IMR-90 (cell line): Measurements from ENCODE around the gene KRTAP12-3. TPM values are rescaled to one million over a fixed set of nuclear protein-coding genes. Genes with fewer than 3 reads are reported as not detected.

Source experiments
- ATAC-seq: fragments of 200-7000 bp; cut with Tn5 transposase; 2 replicates; pipeline ENCODE4 v1.9.1; 2020; ENCODE audit warnings: low read depth, mild to moderate bottlenecking, moderate library complexity
- BruUV-seq: library from RNA; stranded (reverse); fragments of 400-500 nt; replicated peaks from 2 replicates; lab custom pipeline; 2021; lab: Mats Ljungman, UMichigan
- CTCF ChIA-PET: fragments of 300-600 bp; formaldehyde crosslinking; extraction: SDS; loops from one replicate; lab custom pipeline; 2021; ENCODE audit warnings: antibody characterized with exemption; lab: Yijun Ruan, JAX
- POLR2A ChIA-PET: fragments of 300-600 bp; sonication (Branson Sonifier 250); formaldehyde crosslinking; loops from one replicate; lab custom pipeline; 2022; ENCODE audit warnings: antibody characterized with exemption; ENCODE audit not compliant: unreplicated experiment; lab: Charles Lee
- DNase-seq: peaks from one replicate; pipeline ENCODE4 v3.0.0; 2013
- H2AFZ ChIP-seq: replicated peaks from 2 replicates; pipeline ENCODE3; 2013; ENCODE audit warnings: low read length, mild to moderate bottlenecking; ENCODE audit not compliant: poor library complexity
- H2AK5ac ChIP-seq: 2 replicates; pipeline ENCODE4 v1.6.1; 2013; ENCODE audit warnings: low read depth, low read length, inconsistent platforms
- H2AK9ac ChIP-seq: replicated peaks from 2 replicates; pipeline ENCODE3; 2013; ENCODE audit warnings: mild to moderate bottlenecking, low read depth, low read length, moderate library complexity; ENCODE audit not compliant: poor library complexity
- H2BK120ac ChIP-seq: 2 replicates; pipeline ENCODE4 v1.6.1; 2013; ENCODE audit warnings: low read depth, low read length, inconsistent platforms
- H2BK15ac ChIP-seq: 3 replicates; pipeline ENCODE4 v1.6.1; 2013; ENCODE audit warnings: low read depth, low read length, inconsistent platforms
- H2BK20ac ChIP-seq: 2 replicates; pipeline ENCODE4 v1.6.1; 2013; ENCODE audit warnings: low read depth, mild to moderate bottlenecking, inconsistent platforms, low read length, moderate library complexity
- H2BK5ac ChIP-seq: 2 replicates; pipeline ENCODE4 v1.6.1; 2013; ENCODE audit warnings: mild to moderate bottlenecking, low read depth, low read length, inconsistent platforms; ENCODE audit not compliant: poor library complexity, severe bottlenecking
- H3K14ac ChIP-seq: replicated peaks from 2 replicates; pipeline ENCODE4 v1.6.1; 2013; ENCODE audit warnings: low read depth, low read length, inconsistent platforms
- H3K18ac ChIP-seq: 2 replicates; pipeline ENCODE4 v1.6.1; 2013; ENCODE audit warnings: low read depth, low read length, control low read depth
- H3K23ac ChIP-seq: 2 replicates; pipeline ENCODE4 v1.6.1; 2013; ENCODE audit warnings: low read depth, low read length, inconsistent platforms
- H3K27ac ChIP-seq: 2 replicates; pipeline ENCODE4 v1.5.1; 2013; ENCODE audit warnings: mild to moderate bottlenecking, control low read depth, low read length; ENCODE audit not compliant: insufficient read depth
- H3K27me3 ChIP-seq: 2 replicates; pipeline ENCODE4 v1.6.1; 2013; ENCODE audit warnings: low read length; ENCODE audit not compliant: control insufficient read depth, insufficient read depth
- H3K36me3 ChIP-seq: 2 replicates; pipeline ENCODE4 v1.6.1; 2013; ENCODE audit warnings: low read length, mixed read lengths; ENCODE audit not compliant: control insufficient read depth, insufficient read depth
- H3K4ac ChIP-seq: 2 replicates; pipeline ENCODE4 v1.6.1; 2013; ENCODE audit warnings: low read depth, low read length, inconsistent platforms
- H3K4me1 ChIP-seq: 2 replicates; pipeline ENCODE4 v1.6.1; 2013; ENCODE audit warnings: low read length, mixed read lengths; ENCODE audit not compliant: control insufficient read depth, insufficient read depth
- H3K4me2 ChIP-seq: 2 replicates; pipeline ENCODE4 v1.6.1; 2013; ENCODE audit warnings: low read depth, mild to moderate bottlenecking, control low read depth, low read length, moderate library complexity
- H3K4me3 ChIP-seq: 2 replicates; pipeline ENCODE4 v1.5.1; 2013; ENCODE audit warnings: low read depth, mild to moderate bottlenecking, control low read depth, low read length, moderate library complexity; ENCODE audit not compliant: insufficient read depth
- H3K56ac ChIP-seq: 2 replicates; pipeline ENCODE4 v1.6.1; 2013; ENCODE audit warnings: low read length, inconsistent platforms; ENCODE audit not compliant: insufficient read depth; ENCODE audit errors: extremely low read depth
- H3K79me1 ChIP-seq, 2 experiments: 2 replicates each; pipeline ENCODE4 v1.6.1; 2013; ENCODE audit warnings: low read length in 2 of 2, inconsistent platforms in 1 of 2, low read depth in 1 of 2
- H3K9ac ChIP-seq: 2 replicates; pipeline ENCODE4 v1.6.1; 2013; ENCODE audit warnings: low read depth, low read length, control low read depth
- H3K9me1 ChIP-seq: 2 replicates; pipeline ENCODE4 v1.6.1; 2013; ENCODE audit warnings: low read length, inconsistent platforms; ENCODE audit not compliant: insufficient read depth
- H3K9me3 ChIP-seq: 2 replicates; pipeline ENCODE4 v1.6.1; 2013; ENCODE audit warnings: low read length; ENCODE audit not compliant: control insufficient read depth, insufficient read depth
- H4K20me1 ChIP-seq: 2 replicates; pipeline ENCODE4 v1.6.1; 2013; ENCODE audit warnings: low read length, inconsistent platforms; ENCODE audit not compliant: insufficient read depth
- H4K5ac ChIP-seq: 2 replicates; pipeline ENCODE4 v1.6.1; 2013; ENCODE audit warnings: mild to moderate bottlenecking, low read depth, low read length, control low read depth
- H4K8ac ChIP-seq, 2 experiments: 2 replicates each; pipeline ENCODE4 v1.6.1; 2013; ENCODE audit warnings: low read depth in 2 of 2, low read length in 2 of 2, control low read depth in 1 of 2, inconsistent platforms in 1 of 2
- H4K91ac ChIP-seq: 2 replicates; pipeline ENCODE4 v1.6.1; 2013; ENCODE audit warnings: low read depth, low read length, inconsistent platforms; ENCODE audit not compliant: insufficient read depth
- BHLHE40 ChIP-seq: fragments of 150-350 bp; IDR thresholded peaks from 2 replicates; pipeline ENCODE4 v1.6.1; 2016; ENCODE audit warnings: mild to moderate bottlenecking, low read depth, low read length
- CEBPB ChIP-seq: IDR thresholded peaks from 2 replicates; pipeline ENCODE4 v1.6.1; 2012; ENCODE audit warnings: low read depth, low read length, improper control_type of control experiment
- CHD1 ChIP-seq: IDR thresholded peaks from 2 replicates; pipeline ENCODE4 v1.6.1; 2012; ENCODE audit warnings: low read depth, low read length, improper control_type of control experiment
- FOS ChIP-seq: fragments of 150-350 bp; IDR thresholded peaks from 2 replicates; pipeline ENCODE4 v1.6.1; 2016; ENCODE audit warnings: low read depth, low read length
- MAFK ChIP-seq: IDR thresholded peaks from 2 replicates; pipeline ENCODE4 v1.6.1; 2012; ENCODE audit warnings: low read depth, low read length, improper control_type of control experiment
- MAZ ChIP-seq: IDR thresholded peaks from 2 replicates; pipeline ENCODE4 v1.6.1; 2012; ENCODE audit warnings: low read depth, mild to moderate bottlenecking, low read length, improper control_type of control experiment, moderate library complexity, borderline replicate concordance
- MXI1 ChIP-seq: IDR thresholded peaks from 2 replicates; pipeline ENCODE4 v1.6.1; 2012; ENCODE audit warnings: low read depth, mild to moderate bottlenecking, low read length, moderate library complexity, borderline replicate concordance
- POLR2A ChIP-seq: IDR thresholded peaks from 2 replicates; pipeline ENCODE4 v1.6.1; 2012; ENCODE audit warnings: mild to moderate bottlenecking, low read depth, low read length
- RAD21 ChIP-seq: IDR thresholded peaks from 2 replicates; pipeline ENCODE4 v1.6.1; 2012; ENCODE audit warnings: low read length, improper control_type of control experiment
- RCOR1 ChIP-seq: IDR thresholded peaks from 2 replicates; pipeline ENCODE4 v1.6.1; 2012; ENCODE audit warnings: mild to moderate bottlenecking, low read length, improper control_type of control experiment; ENCODE audit not compliant: insufficient replicate concordance
- RFX5 ChIP-seq: IDR thresholded peaks from 2 replicates; pipeline ENCODE4 v1.8.0; 2012; ENCODE audit warnings: low read depth, mild to moderate bottlenecking, low read length, moderate library complexity
- SMC3 ChIP-seq: fragments of 150-350 bp; IDR thresholded peaks from 2 replicates; pipeline ENCODE4 v1.6.1; 2016; ENCODE audit warnings: low read depth, mild to moderate bottlenecking, antibody characterized with exemption, low read length, moderate library complexity
- USF2 ChIP-seq: fragments of 150-350 bp; IDR thresholded peaks from 2 replicates; pipeline ENCODE4 v1.6.1; 2017; ENCODE audit warnings: mild to moderate bottlenecking, antibody characterized with exemption, low read length, low read depth
- WGBS, 2 experiments: methylation state at CpG; one replicate each; pipeline versions ENCODE4 v1.1.5 to v1.1.7; 2013; ENCODE audit warnings: missing lambda C conversion rate in 2 of 2; ENCODE audit not compliant: insufficient read length in 1 of 2; ENCODE audit errors: extremely low coverage in 2 of 2; 5-methylcytosine and 5-hydroxymethylcytosine counted together
- dilution Hi-C: fragments of 300-500 bp; cut with HindIII; formaldehyde crosslinking; loops from one replicate; pipeline ENCODE4 v1.14.3; 2018; ENCODE audit warnings: low sequenced_read_pairs; ENCODE audit not compliant: unreplicated experiment
- in situ Hi-C: fragments of 300-500 bp; cut with MboI; formaldehyde crosslinking; loops from 3 replicates; pipeline ENCODE4 v1.14.3; 2019; ENCODE audit warnings: low sequenced_read_pairs, inconsistent platforms, mixed read lengths
- intact Hi-C: fragments of 100-400 bp; cut with micrococcal nuclease; formaldehyde crosslinking; loops from 2 replicates; pipeline ENCODE4 v1.10.0; 2022
- polyA plus RNA-seq, 3 experiments: library from polyadenylated mRNA; depleted of rRNA; stranded (reverse); fragments of >200 nt; gene quantifications; 2 replicates each; pipeline ENCODE4 v1.2.3, GENCODE V29; 2012; ENCODE audit warnings: low replicate concordance in 1 of 3
- total RNA-seq: library from RNA; depleted of rRNA; stranded (reverse); fragments of >200 nt; gene quantifications from 2 replicates; pipeline ENCODE4 v1.2.3, GENCODE V29; 2012
- TF ChIP-seq, protein P1 (sequence below): conservative IDR thresholded peaks from 2 replicates; pipeline ENCODE4 v1.5.1; 2012; ENCODE audit warnings: mild to moderate bottlenecking, low read depth, low read length, improper control_type of control experiment
- TF ChIP-seq, protein P2 (sequence below): fragments of 150-350 bp; IDR thresholded peaks from 2 replicates; pipeline ENCODE4 v1.6.1; 2016; ENCODE audit warnings: low read depth, mild to moderate bottlenecking, low read length, moderate library complexity, borderline replicate concordance

KRTAP12-3 gene
- total and polyA plus RNA-seq, 2 of the 4 experiments (the other 2 are of a cell fraction) = not detected

- H3K4me2 ChIP-seq = no peak overlapping the region
- TF ChIP-seq, protein P1, sequence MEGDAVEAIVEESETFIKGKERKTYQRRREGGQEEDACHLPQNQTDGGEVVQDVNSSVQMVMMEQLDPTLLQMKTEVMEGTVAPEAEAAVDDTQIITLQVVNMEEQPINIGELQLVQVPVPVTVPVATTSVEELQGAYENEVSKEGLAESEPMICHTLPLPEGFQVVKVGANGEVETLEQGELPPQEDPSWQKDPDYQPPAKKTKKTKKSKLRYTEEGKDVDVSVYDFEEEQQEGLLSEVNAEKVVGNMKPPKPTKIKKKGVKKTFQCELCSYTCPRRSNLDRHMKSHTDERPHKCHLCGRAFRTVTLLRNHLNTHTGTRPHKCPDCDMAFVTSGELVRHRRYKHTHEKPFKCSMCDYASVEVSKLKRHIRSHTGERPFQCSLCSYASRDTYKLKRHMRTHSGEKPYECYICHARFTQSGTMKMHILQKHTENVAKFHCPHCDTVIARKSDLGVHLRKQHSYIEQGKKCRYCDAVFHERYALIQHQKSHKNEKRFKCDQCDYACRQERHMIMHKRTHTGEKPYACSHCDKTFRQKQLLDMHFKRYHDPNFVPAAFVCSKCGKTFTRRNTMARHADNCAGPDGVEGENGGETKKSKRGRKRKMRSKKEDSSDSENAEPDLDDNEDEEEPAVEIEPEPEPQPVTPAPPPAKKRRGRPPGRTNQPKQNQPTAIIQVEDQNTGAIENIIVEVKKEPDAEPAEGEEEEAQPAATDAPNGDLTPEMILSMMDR = no peak
- TF ChIP-seq RCOR1 = no peak
- no peak for TF ChIP-seq RFX5
- TF ChIP-seq, protein P2, sequence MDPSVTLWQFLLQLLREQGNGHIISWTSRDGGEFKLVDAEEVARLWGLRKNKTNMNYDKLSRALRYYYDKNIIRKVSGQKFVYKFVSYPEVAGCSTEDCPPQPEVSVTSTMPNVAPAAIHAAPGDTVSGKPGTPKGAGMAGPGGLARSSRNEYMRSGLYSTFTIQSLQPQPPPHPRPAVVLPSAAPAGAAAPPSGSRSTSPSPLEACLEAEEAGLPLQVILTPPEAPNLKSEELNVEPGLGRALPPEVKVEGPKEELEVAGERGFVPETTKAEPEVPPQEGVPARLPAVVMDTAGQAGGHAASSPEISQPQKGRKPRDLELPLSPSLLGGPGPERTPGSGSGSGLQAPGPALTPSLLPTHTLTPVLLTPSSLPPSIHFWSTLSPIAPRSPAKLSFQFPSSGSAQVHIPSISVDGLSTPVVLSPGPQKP = no peak
- TF ChIP-seq BHLHE40 = no peak
- TF ChIP-seq FOS = no peak
- TF ChIP-seq MAZ = no peak
- no peak for TF ChIP-seq USF2
- no peak for TF ChIP-seq RAD21
- TF ChIP-seq POLR2A = no peak
- no peak for TF ChIP-seq CEBPB
- no peak for TF ChIP-seq SMC3
- no peak for TF ChIP-seq MAFK
- no peak for TF ChIP-seq MXI1
- TF ChIP-seq CHD1 = no peak
- H3K9me1 ChIP-seq = no peaks in the 10 kb centered on the region
- ChIA-PET POLR2A (no interaction called here), CTCF (no interaction called here)
- H3K14ac ChIP-seq = no peak overlapping the region
- no peak overlapping the region for H3K56ac ChIP-seq
- H3K18ac ChIP-seq = no peak overlapping the region
- H3K9me3 ChIP-seq = no peaks in the 10 kb centered on the region
- no peak overlapping the region for H3K9ac ChIP-seq
- ATAC-seq (no peak), DNase-seq (no peak)
- H3K4me1 ChIP-seq = no peaks in the 10 kb centered on the region
- H3K4ac ChIP-seq = no peak overlapping the region
- H2BK15ac ChIP-seq = no peak overlapping the region
- no peak overlapping the region for H2AFZ ChIP-seq
- H3K36me3 ChIP-seq = no peaks in the 10 kb centered on the region
- no CpG with 5 or more reads among the region's 11 CpGs for WGBS, 2 experiments
- no peak overlapping the region for H2BK20ac ChIP-seq
- no peak overlapping the region for H4K91ac ChIP-seq
- no peak overlapping the region for H3K23ac ChIP-seq
- H2AK5ac ChIP-seq = no peak overlapping the region
- no peak overlapping the region for H2AK9ac ChIP-seq
- H4K20me1 ChIP-seq = no peaks in the 10 kb centered on the region
- no peaks in the 10 kb centered on the region for H3K79me1 ChIP-seq
- no peak overlapping the region for H2BK120ac ChIP-seq
- dilution Hi-C loops = no loop called here
- peaks cover 33% of the 10 kb centered on the region for H3K27me3 ChIP-seq
- intact Hi-C loops = no loop called here
- in situ Hi-C loops = no loop called here
- H3K4me3 ChIP-seq = no peak overlapping the region
- no peak overlapping the region for H2BK5ac ChIP-seq
- no peak overlapping the region for H3K27ac ChIP-seq
- BruUV-seq = no TSS peak
- H4K5ac ChIP-seq = no peak overlapping the region
- H4K8ac ChIP-seq = no peak overlapping the region
These were observed 23.4 kb downstream of the KRTAP12-3 start for GRCh38 chr21:44681152-44681551.
